GM19455 (cell line): ENCODE results near the gene INIP.
"Not testable (repeated sequence)": the region's sequence is repeated elsewhere in the genome, so short reads cannot be mapped to it uniquely, and the experiment has no call there.

Source experiments
- ATAC-seq: cut with Tn5 transposase; IDR thresholded peaks from one replicate; pipeline ENCODE4 v1.9.1; 2021; ENCODE audit not compliant: unreplicated experiment

The INIP gene

DNA sequence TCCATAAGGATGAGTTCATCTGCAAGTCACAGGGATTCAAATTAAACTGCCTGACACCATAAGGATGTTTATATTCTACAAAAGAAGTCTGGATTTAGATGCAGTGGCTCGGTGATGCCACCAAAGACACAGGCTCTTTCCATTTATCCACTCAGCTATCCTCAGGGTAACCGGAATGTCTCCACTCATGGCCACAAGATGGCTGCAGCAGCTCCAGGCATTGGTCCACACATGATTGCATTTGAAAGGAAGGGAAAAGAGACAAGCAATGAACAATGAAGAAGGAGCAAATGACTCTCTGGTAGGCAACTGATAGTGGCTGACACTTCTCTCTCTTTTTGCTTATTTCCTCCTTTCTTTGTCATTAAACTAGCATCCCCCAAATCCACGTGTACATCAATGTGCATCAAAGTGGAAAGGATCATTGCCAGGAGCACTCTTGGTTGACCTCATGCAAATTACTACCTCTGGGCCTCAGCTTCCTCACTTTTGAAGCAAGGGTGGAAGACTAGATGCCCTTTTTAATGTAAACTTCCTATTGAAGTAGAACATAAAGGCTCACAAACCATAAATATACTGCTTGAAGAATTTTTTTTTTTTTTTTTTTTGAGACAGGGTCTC is 25.4 kb upstream of the INIP start:
- no peak for ATAC-seq

DNA sequence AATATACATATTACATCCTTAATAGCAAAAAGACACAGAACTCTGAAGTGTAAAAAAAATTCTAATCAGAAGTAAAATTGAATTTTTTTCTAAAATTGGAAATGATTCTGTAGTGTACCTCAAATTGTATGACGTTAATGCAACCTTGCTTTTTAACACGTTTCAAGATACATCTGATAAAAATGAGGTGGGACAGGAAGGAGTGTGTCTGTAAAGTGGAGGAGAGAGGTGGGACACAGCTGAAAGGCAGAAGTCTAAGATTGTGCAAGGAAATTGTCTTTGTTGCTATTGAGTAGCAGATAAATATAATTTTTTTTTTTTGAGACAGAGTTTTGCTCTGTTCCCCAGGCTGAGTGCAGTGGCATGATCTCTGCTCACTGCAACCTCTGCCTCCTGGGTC is 17.0 kb upstream of the INIP start:
- ATAC-seq, result no peak

DNA sequence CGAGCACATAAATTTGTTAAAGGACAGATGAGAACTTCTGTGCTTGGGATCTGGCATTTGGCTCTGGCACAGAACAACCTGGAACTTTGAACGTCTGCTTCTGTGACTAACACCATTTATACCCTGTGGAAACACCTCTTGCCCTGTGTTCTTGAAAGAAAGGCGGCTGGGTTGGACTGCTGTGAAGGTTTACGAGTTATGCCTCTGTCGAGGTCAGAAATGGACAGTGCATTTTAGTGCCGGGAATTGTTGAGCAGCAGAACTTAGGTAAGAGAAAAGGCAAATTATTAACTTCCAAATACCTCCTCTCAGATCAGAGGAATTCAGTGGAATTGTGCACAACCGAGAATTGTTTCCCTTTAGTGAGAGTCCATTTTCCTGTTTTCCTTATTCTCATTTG is 14.1 kb upstream of the INIP start:
- no peak for ATAC-seq

DNA sequence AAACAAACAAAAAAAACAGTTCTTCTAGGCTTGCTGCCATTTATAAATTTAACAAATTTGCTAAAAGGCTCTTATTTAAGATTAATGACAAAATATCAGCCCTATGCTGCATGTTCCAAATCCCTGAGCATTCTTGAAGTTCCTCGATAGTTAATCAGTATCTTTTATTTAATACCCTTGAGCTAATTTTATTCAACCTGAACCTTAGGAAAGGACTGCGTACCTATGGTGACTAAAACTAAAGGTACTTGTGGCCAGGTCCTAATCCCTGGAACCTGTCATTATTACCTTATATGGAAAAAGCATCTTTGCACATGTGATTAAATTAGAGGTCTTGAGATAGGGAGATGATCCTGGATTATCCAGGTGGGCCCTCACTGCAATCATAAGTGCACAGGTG is 10.5 kb upstream of the INIP start:
- no peak for ATAC-seq

DNA sequence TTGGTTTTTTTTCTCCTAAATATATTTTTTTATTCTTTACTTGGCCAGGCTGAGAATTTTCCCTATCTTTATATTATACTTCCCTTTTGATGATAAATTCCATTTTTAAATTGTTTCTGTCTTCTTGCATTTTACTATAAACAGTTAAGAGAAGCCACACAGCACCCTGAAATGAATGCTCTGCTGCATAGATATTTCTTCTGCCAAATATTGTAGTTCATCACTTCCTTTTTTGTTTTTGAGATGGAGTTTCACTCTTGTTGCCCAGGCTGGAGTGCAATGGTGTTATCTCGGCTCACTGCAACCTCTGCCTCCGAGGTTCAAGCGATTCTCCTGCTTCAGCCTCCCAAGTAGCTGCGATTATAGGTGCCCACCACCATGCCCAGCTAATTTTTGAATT is 8.5 kb upstream of the INIP start:
- no peak for ATAC-seq

DNA sequence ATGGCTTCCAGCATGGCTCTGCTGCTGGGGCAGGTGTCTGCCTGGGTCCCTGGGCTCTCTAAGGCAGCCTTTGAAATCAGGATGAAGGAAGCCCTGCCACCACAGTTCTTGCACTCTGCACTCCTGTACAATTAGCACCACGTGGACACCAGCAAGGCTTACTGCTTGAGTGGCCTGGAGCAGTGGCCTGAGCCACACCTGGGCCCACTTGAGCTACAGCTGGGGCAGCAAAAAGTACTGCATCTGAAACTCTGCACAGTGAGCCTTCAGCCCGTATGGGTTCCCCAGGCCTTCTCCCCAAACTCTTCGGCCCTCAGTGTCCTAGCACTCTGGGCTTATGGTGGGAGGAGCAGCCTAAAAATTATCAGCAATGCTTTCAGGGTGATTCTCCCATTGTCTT is 8.0 kb upstream of the INIP start:
- ATAC-seq, result no peak

DNA sequence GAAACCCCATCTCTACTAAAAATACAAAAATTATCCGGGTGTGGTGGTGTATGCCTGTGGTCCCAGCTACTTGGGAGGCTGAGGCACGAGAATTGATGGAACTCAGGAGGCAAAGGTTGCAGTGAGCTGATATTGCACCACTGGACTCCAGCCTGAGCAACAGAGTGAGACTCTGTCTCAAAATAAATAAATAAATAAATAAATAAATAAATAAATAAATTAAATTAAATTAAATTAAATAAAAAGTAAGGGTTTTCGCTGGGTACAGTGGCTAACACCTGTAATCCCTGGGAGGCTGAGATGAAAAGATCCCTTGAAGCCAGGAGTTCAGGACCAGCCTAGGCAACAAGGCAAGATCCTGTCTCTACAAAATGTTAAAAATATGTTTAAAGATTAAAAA is 4.8 kb upstream of the INIP start:
- not testable (repeated sequence) for ATAC-seq

DNA sequence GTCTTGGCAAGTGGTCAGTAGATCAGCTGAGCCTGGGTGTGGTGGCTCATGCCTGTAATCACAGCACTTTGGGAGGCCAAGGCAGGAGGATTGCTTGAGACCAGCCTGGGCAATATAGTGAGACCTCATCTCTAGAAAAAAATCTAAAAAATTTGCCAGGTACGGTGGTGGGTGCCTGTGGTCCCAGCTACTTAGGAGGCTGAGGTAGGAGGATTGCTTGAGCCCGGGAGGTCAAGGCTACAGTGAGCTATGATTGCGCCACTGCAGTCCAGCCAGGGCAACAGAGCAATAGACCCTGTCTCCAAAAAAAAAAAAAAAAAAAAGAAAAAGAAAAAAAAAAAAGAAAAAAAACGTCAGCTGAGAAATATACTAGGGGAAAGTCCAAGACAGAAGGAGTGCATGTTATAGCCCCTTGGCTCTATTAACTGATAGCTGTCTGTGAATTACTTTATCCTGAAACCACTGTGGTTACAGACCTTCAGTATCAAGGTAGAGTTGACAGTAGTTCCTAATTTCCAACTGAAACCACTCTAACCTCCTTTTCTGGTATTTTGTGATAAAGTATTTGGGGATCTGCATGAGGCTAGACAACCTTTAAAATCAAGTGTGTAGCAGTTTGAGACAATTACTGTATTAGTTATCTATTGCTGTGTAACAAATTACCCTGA is 2.3 kb upstream of the INIP start:
- no peak for ATAC-seq

DNA sequence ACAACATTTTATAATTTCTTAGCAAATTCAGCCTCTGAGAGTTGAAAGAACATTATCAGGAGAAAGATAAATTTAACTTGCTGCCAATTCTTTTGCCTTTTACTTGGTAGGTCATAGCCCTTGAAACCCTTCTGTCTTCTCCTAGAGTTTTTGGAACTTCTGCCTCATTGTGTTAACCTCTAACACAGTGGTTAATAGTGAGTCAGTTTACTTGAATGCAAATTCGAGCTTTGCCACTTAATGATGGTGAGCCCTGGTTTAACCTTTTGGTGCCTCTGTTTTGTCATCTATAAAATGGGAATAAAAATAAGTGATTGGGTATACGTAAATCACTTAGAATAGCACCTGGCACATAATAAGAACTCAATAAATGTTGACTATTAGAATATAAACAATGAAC is 1.8 kb upstream of the INIP start:
- no peak for ATAC-seq

DNA sequence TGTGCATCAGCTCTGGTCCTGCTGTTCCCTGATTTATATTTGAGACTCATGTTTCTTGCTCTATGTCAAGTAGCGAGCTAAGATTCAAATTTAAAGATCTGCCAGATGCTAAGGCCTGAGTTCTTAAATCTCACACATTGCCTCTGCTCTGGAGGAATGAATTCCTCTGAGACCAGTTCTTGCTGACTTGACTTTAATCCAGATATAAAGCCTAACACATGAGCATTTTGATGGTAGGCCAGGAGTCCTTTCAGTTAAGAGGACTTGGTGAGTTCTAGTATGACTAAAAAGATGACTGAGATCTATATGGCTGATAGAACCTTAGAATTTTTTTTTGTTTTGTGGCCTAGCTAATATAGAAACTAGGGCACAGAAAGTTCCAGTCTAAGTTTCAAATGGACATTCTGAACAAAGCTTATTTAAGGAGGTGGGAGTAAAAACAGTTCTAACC is 1.3 kb upstream of the INIP start:
- ATAC-seq, result no peak

DNA sequence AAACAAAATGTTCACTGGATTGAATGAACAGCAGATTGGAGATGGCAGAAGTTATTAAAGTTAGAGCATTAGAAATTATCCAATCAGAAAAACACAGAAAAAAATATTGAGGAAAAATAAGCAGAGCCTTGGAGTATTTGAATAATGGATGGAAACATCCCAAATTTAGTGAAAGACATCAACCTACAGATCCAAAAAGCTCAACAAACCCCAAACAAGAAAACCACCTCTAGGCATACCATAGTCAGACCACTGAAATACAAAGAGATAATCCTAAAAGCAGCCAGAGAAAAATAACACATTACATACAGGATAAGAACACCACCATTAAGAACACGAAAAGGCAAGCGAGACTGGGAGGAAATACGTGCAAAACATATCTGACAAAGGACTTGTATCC is 5.2 kb downstream of the INIP start:
- no peak for ATAC-seq

DNA sequence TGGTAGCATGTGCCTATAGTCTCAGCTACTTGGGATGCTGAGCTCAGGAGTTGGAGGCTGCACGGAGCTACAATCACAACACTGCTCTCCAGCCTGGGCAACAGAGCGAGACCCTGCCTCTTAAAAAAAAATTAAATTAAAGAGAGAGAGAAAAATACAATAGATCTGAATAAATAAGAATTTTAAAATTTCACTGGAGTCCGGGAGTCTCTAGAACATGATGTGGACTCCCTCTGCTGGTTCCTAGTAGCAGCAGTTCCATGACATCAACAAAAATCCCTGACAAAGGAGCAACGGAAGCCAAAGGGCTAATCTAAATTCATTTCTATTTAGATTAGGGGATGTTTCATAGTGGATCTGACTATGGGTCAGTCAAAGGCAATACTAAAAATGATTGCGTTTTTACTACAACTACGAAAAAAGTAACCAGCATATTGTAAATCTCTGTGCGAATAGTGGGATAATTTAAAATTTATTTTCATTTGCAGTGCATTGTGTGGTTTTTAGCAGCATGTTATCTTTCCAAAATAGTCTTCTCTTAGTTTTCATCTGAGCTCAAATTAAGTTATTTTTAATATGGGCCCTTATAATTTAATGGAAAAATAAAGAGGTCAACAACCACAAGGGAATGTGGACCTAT is 6.7 kb downstream of the INIP start:
- no peak for ATAC-seq

DNA sequence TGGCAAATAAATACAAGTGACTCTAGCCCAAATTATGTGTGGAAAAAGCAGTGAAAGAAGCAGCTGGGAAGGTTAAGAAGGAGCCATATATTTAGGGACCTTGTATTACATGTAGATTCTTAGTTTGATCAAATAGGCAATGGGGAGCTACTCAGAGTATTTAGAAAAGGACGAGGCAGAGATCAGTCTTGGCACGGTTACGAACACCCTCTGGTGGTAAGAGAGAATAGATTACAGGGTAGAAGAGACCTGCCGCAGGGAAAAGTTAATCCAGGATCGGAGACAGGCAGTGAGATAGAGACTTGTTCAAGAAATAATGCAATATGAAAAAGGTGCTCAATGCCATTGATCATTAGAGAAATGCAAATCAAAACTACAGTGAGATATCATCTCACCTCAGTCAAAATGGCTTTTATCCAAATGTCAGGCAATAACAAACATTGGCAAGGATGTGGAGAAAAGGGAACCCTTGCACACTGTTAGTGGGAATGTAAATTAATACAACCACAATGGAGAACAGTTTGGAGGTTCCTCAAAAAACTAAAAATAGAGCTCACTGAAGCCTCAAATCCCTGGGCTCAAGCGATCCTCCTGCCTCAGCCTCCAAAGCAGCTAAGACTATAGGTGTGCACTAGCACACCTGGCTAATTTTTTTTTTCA is 12.0 kb downstream of the INIP start:
- ATAC-seq, result no peak

DNA sequence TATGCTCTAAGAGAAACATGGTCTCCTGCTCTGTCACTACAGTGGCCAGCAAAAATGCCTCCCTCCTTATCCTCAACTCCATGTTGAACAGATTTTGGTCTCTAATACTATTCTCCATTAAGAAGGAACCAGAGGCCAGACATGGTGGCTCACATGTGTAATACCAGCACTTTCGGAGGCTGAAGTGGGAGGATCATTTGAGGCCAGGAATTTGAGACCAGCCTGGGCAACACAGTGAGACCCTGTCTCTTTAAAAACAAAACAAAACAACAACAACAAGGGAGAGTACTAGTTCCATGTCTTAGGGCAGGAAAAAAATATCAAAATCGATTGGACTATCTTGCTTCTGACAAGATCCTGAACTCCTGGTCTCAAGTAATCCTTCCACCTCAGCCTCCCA is 14.6 kb downstream of the INIP start:
- ATAC-seq, result no peak

DNA sequence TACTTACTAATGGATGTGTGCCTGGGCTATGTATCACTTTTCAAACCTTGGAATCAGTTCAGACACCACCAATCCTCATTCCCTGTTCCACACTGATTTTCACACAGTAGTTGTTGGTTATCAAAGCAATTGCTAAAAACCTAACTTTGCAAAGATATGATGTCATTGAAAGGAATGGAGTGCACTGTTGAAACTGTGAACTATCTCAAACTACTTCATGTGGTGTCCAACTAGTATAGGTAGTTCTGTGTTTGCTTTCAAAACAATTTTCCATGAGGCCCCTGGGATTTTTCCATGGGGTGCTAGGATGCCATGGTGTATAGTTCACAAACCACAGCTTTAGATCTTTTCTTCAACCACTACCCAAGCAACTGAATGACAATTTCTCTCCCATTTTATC is 17.8 kb downstream of the INIP start:
- ATAC-seq, result no peak

DNA sequence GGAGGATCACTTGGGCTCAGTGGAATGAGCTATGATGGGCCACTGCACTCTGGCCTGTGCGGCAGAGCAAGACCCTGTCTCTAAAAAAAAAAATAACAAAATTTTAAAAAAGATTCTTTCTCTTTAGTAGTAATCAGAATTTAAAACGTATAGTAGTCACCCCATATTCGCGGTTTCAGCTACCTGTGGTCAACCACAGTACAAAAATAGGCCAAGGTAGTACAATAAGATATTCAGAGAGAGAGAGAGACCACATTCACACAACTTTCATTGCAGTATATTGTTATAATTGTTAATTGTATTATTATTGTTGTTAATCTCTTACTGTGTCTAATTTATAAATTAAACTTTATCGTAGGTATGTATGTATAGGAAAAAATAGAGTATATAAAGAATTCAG is 18.7 kb downstream of the INIP start:
- ATAC-seq, result peak; percentile 90

DNA sequence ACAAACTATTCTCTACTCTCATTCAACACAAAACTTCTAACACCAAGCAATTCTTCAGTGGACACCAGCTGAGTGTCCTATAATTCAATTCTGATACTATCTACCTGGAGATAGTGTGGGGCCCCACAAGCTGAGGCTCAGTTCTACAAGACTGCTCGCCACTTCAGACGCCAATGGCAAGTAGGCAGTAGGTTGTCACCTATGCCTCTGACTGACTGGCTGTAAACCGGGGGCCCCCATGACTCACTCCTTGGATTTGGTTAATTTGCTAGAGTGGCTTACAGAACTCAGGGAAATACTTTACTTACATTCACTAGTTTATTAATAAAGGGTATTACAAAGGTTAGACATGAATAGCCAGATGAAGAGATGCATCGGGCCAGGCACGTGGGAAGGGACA is 21.5 kb downstream of the INIP start:
- no peak for ATAC-seq

DNA sequence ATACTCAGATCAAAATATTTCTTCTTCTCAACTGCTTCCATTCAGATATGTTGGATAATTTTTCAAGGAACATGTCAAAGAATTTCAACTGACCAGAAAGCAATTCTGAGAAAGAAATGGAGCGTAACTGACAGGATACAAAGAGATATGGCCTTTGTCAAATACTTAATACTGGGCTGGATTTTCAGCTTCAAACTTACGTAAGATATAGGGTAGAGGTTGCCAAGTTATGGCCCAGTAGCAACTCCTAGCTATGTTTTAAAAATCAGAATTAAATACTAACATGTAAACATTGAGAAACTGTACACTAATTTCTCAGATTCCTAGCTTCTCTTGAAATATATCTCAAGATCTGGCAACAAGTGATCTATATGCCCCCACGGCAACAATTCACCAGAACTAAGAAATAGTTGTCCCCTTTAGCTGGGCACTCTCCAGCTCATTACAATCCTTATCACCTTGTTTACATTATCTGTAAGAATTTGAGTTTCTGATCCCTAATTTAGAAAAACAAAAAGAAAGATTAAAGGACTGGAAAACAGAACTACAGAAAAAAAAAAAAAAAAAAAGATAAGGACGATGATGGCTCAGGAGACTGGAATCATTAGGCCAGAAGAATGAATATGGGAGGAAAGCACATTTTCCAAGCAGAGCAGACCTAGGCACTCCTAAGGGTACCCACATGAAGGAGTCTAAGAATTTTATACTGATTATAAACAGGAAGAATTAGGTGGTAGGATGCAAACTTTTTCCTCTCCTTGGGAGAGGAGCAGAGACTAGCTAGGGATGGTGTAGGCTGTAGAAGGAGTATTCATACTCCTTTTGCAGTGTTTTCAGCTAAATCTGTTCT is 23.0 kb downstream of the INIP start:
- no peak for ATAC-seq

DNA sequence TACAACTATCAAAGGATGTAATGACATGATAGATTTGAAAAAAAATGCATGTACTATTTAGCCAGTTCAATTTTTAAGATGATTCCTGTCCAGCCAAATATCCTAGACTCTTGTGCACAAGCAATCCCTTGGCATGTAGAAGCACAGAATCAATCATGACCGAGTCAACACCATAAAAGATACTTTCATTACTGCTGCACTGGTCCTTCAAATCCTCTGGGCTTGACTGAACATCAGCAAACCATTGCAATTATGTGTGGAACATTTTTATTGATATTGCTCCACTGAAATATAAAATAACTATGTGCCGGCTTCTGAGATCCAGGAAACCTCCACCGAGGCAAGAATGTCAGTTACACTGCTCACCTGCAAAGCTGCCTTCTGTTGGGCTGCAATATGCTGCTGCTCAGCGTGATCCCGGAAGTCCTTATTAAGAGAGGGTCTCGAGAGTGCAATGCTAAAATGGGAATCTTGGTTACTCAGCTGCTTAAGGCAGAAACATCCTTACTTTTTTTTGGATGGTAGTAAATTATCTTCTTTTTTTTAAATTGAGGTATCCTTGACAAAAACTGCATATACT is 28.7 kb downstream of the INIP start:
- ATAC-seq, result no peak

DNA sequence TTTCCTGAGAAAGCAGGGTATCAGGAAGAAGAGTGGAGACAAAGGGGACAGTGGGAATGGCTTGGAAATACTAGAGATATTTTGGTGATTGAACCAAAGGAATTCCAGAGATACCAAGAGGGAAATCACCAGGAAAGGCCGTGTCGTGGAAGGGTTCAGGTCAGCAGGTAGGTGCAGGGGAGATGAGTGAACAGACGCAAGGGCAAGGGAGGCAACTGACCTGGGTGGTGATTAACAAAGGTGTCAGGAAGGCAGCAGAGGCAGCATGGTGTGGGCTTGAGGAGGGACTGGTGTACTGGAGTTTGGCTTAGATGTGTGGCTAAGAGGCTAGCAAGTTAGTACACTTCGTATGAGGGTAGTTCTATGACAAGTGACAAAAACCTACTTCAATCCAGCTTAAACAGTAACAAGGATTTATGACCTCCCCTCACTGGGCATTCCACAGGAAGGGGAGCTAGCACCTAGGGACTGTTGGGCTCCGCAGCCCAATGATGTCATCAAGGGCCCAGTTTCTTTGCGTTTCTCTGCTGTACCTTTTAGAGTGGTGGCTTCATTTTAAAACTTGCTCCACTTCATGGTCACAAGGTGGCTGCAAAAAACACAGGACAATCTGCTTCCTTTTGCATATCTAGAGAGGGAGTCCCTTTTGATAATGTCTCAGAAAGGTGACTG is 37.0 kb downstream of the INIP start:
- no peak for ATAC-seq
